GM23248 (cell line): ENCODE measurements around the gene GAB3.

ENCODE experiments used
- EZH2 ChIP-seq: fragments of 200-600 bp; sonication (generic); IDR thresholded peaks from 2 replicates; pipeline ENCODE4 v1.6.1; 2018; ENCODE audit warnings: antibody characterized with exemption, mild to moderate bottlenecking; ENCODE audit not compliant: insufficient read depth, poor library complexity, severe bottlenecking
- EZH2phosphoT487 ChIP-seq: fragments of 200-600 bp; sonication (generic); IDR thresholded peaks from 2 replicates; pipeline ENCODE4 v1.6.1; 2018; ENCODE audit warnings: antibody characterized with exemption, moderate library complexity, mild to moderate bottlenecking, low read depth; ENCODE audit not compliant: insufficient read depth

GRCh38 chrX:154661170-154661569 lies 89.7 kb downstream of the GAB3 start:
- TF ChIP-seq EZH2phosphoT487 (no peak), EZH2 (no peak)
